GM13976 (cell line): ENCODE data around the gene ACVR1B.
A peak's percentile ranks its signal among the peaks of the same experiment; 100 is the strongest.

ENCODE experiments used
- DNase-seq: peaks from one replicate; pipeline ENCODE4 v3.0.0; 2012; ENCODE audit warnings: low spot score
- CTCF ChIP-seq: IDR thresholded peaks from 2 replicates; pipeline ENCODE4 v1.5.1; 2012; ENCODE audit warnings: borderline replicate concordance, mild to moderate bottlenecking; ENCODE audit not compliant: insufficient read depth; ENCODE audit errors: extremely low read depth, missing control alignments, control extremely low read depth
- in situ Hi-C: fragments of 300-500 bp; cut with MboI; formaldehyde crosslinking; loops from one replicate; pipeline ENCODE4 v1.12.0; 2022; ENCODE audit warnings: low sequenced_read_pairs, mixed read lengths, inconsistent platforms; ENCODE audit not compliant: unreplicated experiment

Gene ACVR1B

DNA sequence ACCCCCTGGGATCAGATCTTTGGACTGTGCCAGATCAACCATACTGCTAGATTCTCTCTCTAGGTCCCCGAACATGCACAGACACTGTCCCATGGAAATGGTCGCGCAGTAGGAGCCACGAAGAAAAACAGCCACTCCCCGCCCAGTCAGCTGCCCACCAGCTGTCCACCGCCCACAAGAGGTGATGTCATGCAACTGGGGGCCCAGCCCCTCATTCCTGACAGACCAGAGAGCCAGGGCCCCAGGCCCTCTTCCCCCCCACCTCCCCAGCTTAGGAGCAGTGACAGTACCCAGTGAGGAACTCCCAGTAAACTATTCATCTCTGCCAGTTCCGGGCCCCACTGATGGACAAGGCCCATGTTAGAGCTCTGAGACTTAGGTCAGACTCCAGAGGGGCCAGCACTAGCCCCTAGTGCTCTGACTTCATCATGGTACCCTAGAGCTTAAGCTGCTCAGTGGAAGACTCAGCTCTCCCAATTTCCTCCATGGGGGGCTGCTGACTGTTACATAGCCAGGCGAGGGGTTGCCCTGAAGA lies 51.6 kb downstream of the ACVR1B start:
- in situ Hi-C loops = no loop called here
- no peak for TF ChIP-seq CTCF
- no peak for DNase-seq

DNA sequence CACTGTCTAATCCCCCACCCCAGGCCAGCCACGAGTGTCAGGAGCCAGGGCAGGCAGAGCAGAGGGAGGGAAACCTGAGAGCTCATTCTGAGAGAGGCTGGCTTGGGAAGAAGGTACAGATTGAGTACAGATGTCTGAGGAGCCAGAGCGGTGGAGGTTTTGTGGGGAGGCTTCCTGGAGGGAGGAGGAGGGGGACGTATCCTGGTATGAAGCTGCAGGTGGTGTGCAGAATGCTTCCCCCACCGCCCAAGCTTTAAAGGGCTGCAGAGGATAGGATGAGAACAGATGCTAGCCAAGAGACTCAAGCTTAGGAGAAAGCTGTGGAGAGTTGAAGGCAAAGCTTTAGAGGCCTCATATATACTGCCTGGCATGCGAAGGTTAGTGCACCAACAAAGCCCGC lies 52.1 kb downstream of the ACVR1B start:
- DNase-seq = no peak
- in situ Hi-C loops = no loop called here
- no peak for TF ChIP-seq CTCF

GRCh38 chr12:52004042-52004648 lies 52.6 kb downstream of the ACVR1B start:
- DNase-seq = no peak
- peak; percentile 40 for TF ChIP-seq CTCF
- in situ Hi-C loops = no loop called here

DNA sequence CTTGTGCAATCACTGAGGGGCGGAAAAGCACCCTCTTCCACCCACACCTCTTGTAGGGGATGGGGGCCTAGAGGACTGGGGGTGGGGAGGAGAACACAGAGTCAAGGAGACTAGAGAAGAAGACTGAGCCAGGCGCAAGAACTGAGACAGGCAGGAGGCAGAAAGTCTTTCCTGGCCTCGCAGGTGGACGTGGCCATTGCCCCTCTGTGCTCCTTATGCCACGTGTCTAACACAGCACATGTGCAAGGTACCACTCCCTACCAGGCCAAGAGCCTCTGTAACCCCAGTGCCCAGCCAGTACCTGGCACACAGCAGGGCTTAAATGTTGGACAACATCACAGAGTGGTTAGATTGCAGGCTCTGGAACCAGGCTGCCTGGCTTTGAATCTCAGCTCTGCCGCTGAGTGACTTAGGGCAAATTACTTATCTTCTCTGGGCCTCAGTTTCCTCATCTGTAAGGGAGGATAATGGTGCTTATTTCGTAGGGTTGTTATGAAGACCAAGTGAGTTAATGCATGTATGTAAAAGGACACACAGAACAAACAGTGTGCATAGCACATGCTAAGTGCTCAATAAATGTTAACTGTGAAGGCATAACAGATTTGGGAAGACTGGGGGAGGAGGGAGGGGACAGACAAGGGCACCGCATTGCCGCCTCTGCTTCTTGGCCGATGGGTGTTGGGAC lies 53.9 kb downstream of the ACVR1B start:
- no peak for DNase-seq
- TF ChIP-seq CTCF = no peak
- in situ Hi-C loops = no loop called here

DNA sequence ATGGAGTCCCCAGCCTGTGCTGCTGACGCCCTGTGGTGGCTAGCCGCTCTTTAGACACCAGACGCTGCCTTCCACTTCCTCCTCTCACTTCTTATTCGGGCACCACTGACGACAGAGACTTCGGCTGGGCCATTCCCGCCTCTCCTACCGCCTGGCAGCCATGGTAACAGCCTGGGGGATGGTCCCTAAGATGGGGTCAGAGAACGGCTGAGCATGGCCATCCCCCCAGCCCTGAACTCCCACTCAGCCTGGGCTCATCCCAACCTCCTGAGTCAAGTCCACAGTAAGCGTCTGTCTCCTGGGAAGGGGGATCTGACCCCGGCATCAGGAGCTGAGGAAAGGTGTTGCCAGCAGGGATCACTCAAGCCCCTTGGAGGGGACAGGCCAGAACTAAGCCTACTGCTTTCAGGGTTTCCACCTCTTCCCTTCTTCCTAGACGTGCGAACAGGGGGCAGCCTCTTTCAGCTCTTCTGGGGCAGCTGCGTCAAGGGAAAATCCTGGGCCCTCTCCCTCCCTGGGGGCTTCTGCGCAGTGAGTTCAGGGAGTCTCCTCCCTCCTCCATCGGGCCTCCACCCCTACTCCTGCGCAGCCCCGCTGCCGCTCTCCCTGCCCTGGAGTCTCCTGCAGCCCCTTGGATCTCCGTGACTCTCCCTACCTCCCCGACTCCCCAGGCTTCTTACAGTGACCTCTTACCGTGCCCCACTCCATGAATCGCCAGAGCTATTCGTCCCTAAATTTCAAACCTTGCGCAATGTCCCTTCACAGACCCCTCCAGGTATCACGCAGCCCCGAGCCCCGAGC lies 54.6 kb downstream of the ACVR1B start:
- TF ChIP-seq CTCF = no peak
- peak; percentile 83 for DNase-seq
- in situ Hi-C loops = no loop called here

GRCh38 chr12:52006726-52007157 lies 55.2 kb downstream of the ACVR1B start, which contains the start of gene TAMALIN:
TSS of gene TAMALIN (plus strand) at chr12:52006946. CDS start at chr12:52007020, 74 bp downstream.
- TF ChIP-seq CTCF = no peak
- DNase-seq = peak; percentile 85
- in situ Hi-C loops = no loop called here
